HG03521 (cell line): ENCODE results near the gene GLA.

ENCODE experiments used
- ATAC-seq: cut with Tn5 transposase; IDR thresholded peaks from one replicate; pipeline ENCODE4 v1.9.1; 2021; ENCODE audit warnings: mild to moderate bottlenecking, moderate library complexity; ENCODE audit not compliant: unreplicated experiment

The GLA gene

DNA sequence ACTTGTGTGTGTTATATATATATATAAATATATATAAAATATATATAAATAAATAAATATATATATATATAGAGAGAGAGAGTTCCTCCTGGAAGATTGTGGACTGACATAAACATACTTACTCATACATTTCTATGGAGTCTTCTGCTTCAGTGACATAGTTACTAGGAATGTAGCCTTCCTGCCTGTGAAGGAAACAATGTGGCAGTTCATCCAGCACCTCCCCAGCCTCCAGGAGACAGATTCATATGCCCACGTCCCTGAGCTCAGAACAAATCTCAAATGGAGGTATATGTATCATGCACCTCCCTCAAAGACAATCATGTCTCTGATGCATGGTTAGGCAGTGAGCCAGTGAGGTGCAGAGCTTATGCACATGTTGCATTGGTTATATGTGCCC is 47.8 kb downstream of the GLA start:
- ATAC-seq = no peak

DNA sequence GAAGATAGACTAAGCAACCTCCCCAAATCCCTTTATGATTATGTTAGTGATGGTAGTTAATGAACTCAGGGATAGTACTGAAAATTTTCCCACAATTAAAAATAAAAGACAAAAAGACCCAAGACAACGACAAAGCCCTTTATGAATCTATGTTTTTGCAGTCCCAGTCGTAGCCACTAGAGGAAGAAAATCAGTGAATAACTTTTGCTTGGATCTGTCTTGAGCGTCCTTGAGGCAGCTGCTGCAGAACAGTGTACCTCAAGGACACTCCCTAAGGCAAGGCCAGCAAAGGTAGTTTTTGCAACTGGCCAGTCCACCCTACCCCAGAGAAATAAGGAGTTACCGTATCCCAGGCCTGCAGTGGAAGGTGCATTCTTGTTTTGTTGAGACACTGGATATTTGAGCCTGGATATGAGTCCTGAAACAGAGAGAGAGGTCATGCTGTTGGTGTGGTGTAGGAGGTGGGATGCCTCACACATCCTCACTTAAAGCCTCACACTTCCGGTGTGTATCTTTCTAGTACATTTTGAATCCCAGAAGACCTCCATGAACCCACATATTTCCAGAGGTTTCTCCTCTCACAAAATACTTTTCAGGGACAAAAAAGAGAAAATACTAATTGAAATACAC is 50.4 kb downstream of the GLA start:
- no peak for ATAC-seq

DNA sequence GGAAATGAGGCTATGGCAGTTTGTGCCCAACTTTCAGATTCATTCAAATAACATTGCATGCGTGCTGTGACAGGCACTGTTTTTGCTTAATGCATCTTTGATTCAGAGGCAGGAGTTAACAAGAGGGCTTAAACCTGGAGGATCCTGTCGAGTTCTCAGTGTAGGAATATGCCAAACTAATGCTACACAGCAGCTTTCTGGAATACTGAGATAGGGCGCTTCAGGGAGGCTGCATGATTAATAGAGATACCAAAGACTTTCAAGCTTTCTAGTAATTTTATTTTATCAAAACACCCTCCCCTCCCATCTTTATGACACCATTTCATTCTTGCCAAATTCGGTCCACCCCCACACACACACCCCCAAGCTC is 58.5 kb downstream of the GLA start:
- no peak for ATAC-seq

DNA sequence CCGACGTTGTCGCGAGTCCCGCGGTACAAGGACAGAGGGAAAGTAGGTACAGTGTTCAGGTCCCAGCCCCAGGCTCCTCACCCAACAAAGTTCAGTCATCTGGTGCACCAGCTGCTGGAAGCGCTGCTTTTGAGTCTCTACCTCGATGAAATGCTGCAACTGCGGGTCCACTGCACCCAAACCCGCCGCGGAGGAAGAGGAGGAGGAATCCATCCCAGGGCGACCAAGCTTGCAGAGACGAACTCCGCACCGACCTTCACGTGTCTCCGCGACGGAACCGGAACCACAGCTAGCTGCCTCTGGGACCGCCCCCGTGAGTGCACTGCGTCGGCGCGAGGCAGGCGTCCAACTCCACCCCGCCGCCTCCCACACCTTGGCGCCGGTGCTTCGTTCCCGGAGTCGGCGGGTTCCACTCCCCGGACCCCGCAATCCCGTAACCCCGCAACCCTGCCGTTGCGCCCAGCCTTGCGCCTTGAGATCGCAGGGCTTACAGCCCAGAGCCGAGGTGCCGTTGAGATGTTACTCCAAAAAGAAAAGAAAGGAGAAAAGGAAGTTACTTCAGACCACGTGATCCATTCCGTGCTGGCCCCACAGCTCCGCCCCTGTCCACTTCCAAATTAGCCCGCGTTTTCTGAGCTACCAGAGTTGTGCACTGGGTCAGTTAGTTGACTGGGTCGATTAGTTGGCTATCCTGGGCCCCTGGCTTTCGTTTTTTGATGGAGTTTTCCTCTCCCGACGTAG is 59.1 kb downstream of the GLA start, which contains the start of gene TIMM8A:
Gene TIMM8A, minus strand, starts transcription at position 291 of the 741 bp plus-strand sequence. Its CDS starts 78 bp downstream, at position 213.
- ATAC-seq = peak; percentile 99

DNA sequence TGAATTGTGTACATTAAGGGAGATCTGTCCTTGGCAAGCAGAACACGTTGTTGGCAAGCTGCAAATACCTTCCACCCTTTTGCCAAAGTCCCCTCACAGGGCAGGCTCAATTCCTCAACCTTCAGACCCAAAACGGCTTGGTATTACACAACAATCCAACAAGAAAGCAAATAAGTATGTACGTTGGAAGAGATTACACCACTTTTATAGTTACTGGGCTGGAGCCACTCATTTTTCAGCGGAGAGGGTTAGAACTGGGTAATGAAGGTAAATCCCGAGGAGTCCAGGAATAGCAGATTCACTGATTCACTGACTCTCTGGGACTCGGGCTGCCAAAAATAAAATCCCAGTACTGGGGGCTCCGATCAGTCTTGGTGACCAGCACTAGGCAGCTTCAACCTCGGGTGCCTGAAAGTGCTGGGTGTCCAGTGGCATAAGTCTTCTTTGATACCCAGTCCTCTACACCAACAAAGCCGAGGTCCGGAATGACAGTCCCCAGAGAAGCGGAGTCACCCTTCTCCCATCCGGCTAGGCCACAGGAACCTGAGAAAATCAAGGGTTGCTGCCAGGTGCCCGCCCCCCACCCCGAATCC is 59.8 kb downstream of the GLA start:
- ATAC-seq = peak; percentile 19
